Stimulated activated CD4-positive, alpha-beta T cell treated with anti-CD3 and anti-CD28 coated beads, Interleukin-2, amount 100 ng/mL, for 24 hours (primary cell): ENCODE data around the gene CDC6.
A peak's percentile ranks its signal among the peaks of the same experiment; 100 is the strongest.
"Not testable (repeated sequence)": the region's sequence is repeated elsewhere in the genome, so short reads cannot be mapped to it uniquely, and the experiment has no call there.

Experiments used
- DNase-seq, 2 donors: peaks; one replicate each; pipeline ENCODE4 v3.0.0-alpha.2; 2020

Gene CDC6

DNA sequence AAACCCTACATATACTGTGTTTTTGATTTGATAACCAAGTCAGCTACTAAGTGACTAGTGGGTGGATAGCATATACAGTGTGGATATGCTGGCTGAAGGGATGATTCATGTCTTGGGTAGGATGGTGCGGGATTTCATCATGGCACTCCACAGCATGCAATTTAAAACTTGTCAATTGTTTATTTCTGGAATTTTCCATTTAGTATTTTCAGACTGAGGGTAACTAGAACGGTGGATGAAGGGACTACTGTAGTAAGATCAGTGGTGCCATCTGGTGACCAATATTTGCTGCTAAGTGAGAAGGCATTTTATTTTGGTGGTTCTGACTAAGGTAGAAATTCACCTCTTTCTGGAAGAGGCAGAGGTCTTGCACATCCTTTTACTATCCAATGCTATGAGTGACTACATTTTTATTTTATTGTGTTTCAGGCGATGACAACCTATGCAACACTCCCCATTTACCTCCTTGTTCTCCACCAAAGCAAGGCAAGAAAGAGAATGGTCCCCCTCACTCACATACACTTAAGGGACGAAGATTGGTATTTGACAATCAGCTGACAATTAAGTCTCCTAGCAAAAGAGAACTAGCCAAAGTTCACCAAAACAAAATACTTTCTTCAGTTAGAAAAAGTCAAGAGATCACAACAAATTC, 3.1 kb downstream of the CDC6 start:
- DNase-seq = peak in 1 of 2 donors; percentile 54

DNA sequence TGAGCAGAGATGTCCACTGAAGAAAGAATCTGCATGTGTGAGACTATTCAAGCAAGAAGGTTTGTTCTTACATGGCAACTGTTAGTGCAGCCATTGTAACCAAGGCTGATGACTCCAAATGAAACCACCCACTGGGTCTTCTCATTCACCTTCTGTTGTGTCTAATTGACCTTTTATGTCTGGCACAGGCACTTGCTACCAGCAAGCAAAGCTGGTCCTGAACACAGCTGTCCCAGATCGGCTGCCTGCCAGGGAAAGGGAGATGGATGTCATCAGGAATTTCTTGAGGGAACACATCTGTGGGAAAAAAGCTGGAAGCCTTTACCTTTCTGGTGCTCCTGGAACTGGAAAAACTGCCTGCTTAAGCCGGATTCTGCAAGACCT, 3.6 kb downstream of the CDC6 start:
- no peak for DNase-seq

DNA sequence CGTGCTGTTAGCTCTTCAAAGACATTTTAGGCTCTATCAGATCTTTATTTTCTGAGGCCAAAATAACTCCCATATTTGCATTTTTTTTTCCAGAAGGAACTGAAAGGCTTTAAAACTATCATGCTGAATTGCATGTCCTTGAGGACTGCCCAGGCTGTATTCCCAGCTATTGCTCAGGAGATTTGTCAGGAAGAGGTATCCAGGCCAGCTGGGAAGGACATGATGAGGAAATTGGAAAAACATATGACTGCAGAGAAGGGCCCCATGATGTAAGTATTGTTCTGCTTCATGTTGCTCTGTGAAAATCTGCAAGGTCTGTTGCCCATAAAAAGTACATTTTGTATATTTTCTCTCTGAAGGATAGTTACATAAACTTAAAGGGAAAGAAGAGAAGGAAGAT, 5.7 kb downstream of the CDC6 start:
- DNase-seq = no peak

DNA sequence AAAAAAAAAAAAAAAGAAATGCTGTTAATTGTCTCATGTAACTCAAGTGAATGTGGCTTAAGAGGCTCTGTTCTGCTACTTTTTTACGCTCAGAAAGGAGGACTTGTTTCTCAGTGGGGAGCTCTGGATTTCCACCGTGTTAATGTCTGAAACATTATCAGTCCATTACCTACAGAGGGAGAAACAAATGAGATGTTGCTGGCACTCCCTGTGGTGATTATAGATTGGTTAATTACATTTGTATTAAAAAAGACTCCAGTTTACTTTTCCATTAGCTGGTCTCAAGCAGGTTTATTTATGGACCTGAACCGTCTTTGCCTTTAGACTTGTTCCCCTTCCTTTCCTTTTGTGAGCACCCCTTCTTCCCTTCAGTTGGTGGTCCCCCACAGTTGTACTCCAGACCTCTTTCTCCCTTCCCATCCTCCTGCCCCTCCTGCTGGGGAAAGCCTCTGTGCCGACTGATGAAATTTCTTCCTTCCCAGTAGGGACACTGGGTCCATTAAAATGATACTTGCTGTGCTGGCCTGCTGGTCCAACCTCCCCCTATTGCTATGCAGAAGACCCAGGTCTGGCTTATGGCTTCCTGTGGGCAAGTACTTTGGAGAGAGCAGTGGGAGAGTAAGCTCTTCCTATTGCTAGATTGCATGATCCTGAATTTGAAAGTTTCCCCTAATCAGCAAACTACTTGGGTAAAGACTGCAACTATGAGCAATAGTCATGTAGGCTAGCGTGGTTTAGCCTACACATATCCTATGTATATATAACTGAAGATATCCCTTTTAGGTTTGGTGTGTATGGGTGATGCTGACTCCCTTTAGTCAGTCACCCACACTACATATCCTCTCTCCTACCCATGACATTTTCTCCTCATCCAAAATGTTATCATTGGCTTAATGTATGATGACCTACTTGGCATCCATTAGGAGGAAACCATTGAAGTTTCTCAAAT, 8.1 kb downstream of the CDC6 start:
- DNase-seq = no peak

DNA sequence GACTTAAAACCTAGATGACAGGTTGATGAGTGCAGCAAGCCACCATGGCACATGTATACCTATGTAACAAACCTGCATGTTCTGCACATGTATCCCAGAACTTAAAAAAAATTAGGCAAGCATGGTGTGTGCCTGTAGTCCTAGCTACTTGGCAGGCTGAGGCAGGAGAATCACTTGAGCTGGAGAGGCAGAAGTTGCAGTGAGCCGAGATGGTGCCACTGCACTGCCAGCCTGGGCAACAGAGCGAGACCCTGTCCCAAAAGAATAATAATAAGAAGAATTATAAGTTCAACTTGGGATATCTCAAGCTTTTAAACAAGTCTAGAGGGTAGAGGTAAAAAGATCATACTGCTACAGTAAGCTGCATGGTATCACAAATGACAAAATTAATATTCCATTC, 9.8 kb downstream of the CDC6 start:
- no peak for DNase-seq

DNA sequence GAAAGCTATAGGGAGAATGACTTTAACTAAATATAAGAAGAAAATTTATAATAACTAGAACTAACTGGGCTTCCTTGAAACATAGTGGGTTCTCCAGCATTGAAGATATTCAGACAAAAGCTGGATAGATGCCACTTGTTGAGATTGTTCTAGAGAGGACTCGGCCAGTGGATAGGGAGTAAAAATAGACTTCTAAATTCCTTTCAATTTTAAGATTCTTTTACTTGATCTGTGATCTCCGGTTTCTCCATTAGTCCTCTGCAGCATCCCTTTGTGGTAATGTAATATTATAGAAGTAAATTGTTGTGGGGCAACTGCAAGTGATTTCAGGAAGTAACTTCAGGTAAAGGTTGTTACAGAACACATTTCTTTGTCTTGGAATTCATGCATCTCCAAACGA, 11.0 kb downstream of the CDC6 start:
- DNase-seq = no peak

DNA sequence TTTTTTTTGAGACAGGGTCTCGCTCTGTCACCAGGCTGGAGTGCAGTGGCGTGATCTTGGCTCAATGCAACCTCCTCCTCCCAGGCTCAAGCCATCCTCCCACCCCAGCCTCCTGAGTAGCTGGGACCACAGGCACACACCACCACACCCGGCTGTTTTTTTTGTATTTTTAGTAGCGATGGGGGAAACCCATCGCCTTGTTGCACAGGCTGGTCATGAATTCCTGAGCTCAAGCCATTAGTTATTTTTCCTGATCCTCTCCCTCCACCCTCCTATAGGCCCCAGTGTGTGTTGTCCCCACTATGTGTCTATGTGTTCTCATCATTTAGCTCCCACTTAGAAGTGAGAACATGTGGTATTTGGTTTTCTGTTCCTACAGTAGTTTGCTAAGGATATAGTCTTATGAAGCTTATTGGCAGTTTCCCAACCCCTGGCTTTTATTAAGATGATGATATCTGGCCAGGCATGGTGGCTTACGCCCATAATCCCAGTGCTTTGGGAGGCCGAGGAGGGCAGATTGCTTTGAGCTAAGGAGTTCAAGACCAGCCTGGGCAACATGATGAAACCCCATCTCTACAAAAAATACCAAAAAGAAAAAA, 11.6 kb downstream of the CDC6 start:
- not testable (repeated sequence) for DNase-seq

DNA sequence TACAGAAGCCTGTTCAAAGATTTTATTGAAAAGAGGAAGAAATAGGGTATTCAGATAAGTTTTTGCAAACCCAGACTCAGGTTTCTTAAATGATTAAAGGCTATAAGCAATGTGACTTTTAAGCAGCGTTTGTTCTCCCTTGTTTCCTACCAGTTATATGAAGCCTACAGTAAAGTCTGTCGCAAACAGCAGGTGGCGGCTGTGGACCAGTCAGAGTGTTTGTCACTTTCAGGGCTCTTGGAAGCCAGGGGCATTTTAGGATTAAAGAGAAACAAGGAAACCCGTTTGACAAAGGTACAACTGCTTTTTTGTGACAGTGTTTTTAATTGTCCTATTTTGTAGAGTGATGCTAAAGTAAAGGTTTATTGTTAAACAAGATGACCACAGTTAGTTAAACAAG, 13.6 kb downstream of the CDC6 start:
- DNase-seq = no peak

DNA sequence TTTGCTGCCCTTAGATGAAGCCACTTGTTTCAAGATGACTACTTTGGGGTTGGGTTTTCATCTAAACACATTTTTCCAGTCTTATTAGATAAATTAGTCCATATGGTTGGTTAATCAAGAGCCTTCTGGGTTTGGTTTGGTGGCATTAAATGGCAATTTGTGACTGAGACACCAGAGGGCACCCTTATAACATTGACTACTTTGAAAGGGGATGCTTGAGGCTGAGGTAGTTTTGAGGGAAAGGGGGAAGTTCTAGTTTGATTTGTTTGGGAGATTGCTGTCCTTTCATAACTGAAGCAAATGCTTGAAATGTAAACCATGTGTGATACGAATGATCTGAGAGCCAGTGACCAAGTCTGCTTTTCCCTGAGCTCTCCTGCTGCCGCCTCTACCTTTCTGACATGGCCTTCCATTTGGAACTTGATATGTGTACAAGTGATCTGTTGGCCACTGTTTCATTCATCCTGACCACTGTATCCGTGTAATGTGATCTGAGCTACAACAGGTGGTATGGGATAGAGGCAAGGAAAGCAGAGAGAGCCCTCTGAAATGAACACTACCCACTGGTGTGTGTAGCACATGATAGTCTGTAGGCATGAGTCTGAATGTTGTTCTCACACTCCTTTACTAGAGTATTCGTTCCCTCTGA, 15.5 kb downstream of the CDC6 start:
- DNase-seq = peak in 1 of 2 donors; percentile 59

DNA sequence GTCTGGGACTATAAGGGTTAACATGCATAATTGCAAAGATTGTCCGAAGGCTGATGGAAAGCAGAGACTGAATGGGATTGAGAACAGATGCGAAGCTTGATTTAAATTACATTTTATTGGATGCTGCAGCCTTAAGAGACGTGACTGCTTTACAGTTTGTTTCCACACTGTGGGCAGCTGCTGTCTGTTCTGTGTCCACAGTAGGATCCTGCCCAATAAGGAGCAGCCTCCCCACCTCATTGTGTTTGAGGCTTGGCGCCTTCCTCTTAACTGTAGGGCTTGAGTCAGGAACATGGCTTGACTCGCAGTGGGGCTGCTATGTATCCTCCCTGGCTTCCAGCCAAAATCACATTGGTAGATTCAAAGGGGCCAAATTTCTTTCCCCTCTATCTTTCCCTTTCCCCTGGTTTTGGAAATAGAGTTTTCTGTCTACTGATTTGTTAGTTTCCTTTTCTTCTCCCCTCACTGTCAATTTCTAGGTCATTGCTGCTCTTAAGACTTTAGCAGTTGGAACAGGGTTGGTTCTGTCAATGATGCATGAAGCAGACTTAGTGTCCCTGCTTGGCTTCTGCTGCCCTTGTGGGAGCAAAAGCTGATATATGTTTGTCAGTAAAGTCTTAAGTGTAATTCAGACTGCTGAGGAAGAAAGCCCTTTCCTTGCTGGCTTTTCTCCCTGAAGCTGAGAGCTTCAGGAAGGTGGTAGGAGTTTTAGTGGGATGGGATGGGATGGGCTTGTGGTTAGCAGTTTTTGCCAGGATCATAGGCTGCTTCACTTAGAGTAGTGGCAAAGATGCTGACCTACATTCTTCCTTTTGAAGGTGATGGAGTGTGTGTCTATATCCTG, 16.3 kb downstream of the CDC6 start:
- no peak for DNase-seq

DNA sequence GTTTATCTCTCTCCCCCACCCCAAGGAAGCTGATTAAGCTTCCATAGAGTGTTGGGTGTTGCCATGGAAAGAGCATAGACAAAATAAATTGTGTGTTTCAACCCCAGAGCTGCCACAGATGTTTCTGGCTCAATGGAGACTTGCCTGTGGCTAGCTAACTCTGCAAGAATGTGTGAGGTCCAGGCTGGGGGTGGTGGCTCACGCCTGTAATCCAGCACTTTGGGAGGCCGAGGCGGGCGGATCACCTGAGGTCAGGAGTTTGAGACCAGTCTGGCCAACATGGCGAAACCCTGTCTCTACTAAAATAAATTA, 16.8 kb downstream of the CDC6 start:
- not testable (repeated sequence) for DNase-seq

DNA sequence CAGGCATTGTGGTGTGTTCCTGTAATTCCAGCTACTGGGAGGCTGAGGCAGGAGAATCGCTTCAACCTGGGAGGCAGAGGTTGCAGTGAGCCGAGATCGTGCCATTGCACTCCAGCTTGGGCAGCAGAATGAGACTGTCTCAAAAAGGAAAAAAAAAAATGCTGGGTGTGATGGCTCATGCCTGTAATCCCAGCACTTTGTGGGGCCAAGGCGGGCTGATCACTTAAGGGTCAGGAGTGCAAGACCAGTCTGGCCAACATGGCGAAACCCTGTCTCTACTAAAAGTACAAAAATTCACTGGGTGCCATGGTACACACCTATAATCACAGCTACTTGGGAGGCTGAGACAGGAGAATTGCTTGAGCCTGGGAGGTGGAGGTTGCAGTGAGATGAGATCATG, 17.2 kb downstream of the CDC6 start:
- DNase-seq = not testable (repeated sequence)

DNA sequence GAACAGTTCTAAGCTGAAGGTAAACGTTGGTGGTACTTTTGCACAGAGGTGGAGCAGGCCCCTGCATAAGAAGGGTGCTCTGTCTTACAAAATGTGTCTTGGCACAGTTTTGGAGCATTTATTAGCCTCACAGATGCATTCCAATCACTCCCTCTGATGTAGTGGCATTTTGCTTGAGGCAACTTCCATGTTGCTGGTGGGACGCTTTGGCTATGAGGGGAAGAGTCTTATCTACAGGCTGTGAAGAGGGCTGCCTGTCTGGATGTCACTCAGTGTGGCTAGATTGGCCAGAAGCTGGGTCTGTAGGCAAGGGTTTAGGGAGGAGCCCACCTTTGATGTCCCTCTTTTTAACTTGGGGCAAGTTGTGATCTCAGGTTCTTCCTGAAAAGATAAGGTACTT, 18.7 kb downstream of the CDC6 start:
- DNase-seq = no peak

DNA sequence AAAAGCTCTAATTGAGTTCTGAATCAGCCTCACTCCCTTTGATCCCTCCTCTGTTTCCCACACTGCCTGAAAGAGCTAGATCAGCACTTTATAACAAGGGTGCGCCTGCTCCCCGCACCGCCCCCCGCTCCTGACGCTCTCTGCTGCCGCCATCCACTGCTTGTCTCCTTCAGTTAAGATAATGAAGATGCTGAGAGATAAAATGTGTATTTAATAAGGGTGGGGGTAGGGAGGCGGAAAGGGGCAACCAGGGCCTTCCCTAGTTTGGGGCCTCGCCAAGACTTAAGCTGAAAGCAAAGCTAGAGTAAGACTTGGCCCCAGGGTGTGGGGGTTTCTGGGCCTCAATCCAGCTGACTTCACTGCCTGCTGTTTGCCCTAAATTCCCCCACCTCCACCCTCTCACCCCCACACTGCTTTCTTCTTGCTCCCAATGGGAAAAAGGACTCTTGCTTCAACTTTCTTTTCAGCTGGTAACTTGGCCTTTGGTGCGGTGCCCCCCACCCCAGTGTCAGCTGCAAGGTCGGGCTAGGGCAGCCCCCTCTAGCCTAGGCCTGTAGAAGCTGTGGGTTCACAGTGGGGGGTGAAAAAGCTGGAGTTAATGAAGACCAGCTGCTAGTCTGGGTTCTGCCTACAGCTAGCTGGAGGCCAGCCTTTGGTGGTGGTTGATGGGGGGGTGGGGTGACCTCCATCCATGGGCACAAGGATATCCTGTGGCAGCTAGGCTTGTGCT, 19.5 kb downstream of the CDC6 start:
- no peak for DNase-seq

DNA sequence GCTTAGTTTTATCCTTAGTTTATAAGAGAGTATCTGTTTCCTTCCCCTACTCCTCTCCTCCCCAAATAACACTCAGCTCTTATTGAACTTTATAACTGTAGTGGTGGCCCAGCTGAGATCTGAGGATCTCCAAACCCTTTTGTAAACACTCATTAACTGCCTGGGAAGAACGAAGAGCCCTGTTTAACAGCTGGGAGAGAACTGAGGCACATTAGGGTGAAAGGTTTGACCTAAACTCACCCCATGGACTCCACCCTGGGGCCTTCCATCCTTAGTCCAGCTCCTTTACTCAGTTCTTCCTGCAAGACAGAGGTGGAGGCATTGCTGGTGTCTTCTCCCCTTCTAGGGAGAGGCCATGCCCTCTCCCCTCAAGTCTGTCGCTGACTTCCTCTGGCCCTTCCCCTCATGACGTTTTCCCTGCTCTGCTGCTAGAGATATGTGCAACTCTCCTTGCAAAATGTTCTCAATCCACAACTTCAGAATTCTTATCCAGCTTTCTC, 20.1 kb downstream of the CDC6 start:
- DNase-seq = no peak

DNA sequence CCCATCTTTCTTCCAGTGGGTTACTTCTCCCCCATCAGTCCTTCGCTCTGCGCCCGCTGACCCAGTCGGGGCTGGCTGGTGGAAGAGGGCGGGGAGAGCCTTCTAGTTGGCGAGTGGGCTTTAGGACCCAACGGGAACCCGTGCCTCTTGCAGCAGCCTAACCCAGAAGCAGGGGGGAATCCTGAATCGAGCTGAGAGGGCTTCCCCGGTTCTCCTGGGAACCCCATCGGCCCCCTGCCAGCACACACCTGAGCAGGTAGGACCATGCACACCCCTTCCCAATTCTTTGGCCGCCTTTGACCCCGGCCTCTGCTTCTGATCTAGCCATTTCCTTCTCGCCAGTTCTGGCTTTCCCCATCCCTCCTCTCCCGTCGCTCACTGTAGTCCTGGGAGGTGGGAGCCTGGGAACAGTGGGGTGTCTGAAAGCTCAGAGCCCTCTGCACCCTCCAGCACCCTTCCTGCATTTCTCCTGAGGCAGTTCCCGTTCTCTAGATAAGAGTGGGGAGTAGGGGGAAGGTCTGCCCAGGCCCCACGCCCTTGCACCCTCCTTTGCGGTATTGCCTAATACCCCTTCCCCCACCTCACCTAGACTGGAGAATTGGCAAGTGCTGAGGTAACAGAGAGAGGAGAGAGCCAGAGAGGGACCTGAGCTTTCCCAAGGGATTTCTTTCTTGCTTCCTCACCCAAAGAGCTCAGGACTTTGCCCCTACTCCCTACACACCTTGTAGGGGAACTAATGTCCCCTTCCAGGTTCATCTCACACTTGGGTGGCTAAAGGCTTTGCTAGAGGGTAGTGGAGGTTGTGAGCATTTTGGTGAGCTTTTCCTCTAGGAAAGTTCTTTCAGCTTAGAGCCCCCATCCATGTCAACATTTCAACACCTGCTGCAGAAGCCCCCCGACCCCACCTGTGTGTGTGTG, 21.6 kb downstream of the CDC6 start, which contains the start of gene RARA:
RARA (plus strand) TSS at position 150 of the 918 bp plus-strand sequence. CDS start 22,039 bp downstream, outside the sequence.
- DNase-seq = no peak

DNA sequence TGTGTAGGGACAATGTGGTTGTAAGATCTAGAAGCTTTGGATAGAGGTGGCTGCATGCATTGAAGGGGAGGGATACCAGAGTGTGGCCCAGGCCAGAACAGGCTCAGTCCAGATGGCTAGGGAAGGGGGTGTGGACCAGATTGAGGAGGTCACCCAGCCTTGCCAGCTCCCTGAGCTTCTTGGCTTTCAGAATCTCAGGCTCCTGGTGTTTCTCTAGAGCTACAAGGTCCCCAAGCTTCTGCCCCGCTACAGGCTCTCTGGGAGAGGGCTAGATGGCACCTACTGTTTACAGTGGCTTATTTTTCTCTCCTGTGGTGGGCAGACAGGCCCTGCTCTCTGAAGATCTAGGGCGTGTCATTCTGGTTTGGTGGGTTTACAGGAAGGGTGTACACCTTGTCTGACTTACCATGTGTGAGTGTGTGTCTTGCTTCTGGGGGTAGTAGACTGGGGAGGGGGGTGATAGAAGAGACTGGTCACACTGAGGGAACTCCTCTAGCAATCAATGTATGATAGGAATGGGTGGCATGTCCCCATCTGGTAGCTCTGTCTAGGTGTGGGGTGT, 22.4 kb downstream of the CDC6 start:
- DNase-seq = no peak

DNA sequence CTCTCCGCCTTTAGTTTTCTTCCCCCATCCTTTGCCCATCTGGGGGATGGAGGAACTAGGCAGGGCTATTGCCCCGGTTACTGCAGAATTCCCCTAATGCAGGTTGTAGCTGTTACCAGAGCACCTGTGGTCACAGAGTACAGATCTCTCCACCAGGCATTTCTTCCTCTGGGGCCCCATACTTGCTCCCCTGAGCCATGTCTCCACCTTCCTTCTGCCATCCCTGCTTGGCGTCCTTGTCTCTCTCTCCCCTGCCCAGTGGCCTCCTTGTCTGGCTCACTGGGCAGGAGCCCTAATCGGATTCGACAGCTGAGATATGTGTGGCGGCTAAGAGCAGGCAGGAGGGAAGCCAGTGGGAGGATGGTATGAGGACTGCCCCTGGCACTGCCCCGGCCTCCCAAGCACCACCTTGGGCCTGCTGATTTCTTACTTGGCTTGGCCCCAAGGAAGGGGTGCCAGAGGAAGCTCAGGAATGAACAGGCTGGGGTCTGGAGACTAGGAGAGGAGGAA, 23.3 kb downstream of the CDC6 start:
- DNase-seq = no peak

DNA sequence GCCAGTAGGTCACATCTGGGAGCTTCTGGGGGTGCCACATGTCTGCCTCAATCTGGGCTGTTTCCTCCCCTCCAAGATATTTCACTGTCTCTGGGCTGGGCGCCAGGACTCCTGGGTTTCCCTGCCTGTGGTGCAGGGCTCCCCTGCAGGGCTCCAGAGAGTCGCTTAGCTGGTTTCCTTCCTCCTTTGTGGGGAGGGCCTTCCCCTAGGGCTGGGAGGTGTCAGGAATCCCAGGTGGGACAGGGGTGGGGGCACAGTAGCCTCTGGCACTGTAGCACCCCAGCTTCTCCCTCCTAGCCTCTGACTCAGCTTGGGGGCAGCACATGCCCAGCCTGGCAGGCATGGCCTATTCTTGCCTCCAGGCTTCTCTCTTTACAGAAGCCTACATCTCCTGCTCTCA, 23.9 kb downstream of the CDC6 start:
- no peak for DNase-seq
